HAP-1 (cell line): ENCODE results near the gene HNMT.

Source experiments
- DNase-seq, 2 experiments: peaks; one replicate each; pipeline ENCODE4 v3.0.0-alpha.2; 2016 to 2020; ENCODE audit warnings: low spot score in 2 of 2
- H3K27me3 ChIP-seq: fragments of 250-450 bp; sonication (Bioruptor Pico); 2 replicates; pipeline ENCODE4 v1.5.1; 2020; ENCODE audit warnings: low read depth, mild to moderate bottlenecking, moderate library complexity
- H3K36me3 ChIP-seq: fragments of 250-450 bp; sonication (Bioruptor Pico); replicated peaks from 2 replicates; pipeline ENCODE4 v1.5.1; 2020; ENCODE audit warnings: mild to moderate bottlenecking
- H3K4me1 ChIP-seq: fragments of 250-450 bp; sonication (Bioruptor Pico); 2 replicates; pipeline ENCODE4 v1.5.1; 2020; ENCODE audit warnings: mild to moderate bottlenecking
- H3K4me3 ChIP-seq: fragments of 250-450 bp; sonication (Bioruptor Pico); 2 replicates; pipeline ENCODE4 v1.5.1; 2020; ENCODE audit warnings: mild to moderate bottlenecking, moderate library complexity
- H3K9me3 ChIP-seq: fragments of 250-450 bp; sonication (Bioruptor Pico); 2 replicates; pipeline ENCODE4 v1.5.1; 2020; ENCODE audit warnings: mild to moderate bottlenecking, moderate library complexity
- in situ Hi-C: fragments of 300-500 bp; cut with MboI; formaldehyde crosslinking; loops from 3 replicates; pipeline ENCODE4 v1.14.3; 2020; ENCODE audit warnings: low sequenced_read_pairs, inconsistent platforms, mixed read lengths

HNMT gene

DNA sequence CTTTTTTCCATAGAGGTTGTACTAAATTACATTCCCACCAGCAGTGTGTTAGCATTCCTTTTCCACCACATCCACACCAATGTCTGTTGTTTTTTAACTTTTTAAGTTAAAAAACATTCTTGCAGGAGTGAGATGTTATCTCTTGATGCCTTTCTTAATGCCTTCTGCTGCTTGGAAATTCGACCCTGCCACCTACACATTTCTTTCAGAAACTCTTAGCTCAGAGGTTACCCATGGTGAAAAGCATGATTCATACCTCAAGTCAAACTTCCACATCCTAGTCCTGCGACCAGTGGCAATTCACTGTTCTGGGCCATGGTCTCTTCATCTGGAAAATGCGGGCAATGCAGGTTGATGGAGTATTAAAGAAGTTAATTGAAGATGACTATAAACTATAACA lies 12.7 kb upstream of the HNMT start:
- H3K4me3 ChIP-seq, result no peak overlapping the region
- in situ Hi-C loops, result no loop called here
- no peaks in the 10 kb centered on the region for H3K9me3 ChIP-seq
- no peaks in the 10 kb centered on the region for H3K27me3 ChIP-seq
- no peaks in the 10 kb centered on the region for H3K36me3 ChIP-seq
- H3K4me1 ChIP-seq, result peaks cover 16% of the 10 kb centered on the region
- DNase-seq, result no peak

DNA sequence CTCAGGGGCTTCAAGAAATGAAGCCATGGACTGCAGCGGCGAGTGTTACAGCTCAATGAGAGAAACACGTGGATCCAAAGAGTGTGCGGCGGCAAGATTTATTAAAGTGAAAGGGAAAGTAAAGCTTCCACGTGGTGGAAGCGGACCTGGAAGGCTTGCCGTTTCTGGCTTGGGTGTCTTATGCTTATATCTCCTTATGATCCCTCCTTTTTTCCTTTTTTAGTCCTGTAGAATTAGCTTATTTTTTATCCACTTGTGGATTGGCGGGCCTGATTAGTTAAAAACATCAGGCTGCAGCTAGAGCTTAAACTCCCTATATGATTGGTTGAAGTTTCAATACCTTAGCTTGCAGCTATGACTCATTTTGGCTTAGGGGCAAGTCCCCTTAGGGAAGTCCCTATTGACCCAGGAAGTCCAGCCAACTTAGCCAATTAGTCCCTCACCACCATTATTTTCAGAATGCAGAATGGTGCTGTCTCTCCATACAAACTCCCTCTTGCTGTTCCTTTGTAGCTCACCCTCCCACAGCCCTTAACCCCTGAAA lies 11.6 kb upstream of the HNMT start:
- H3K4me1 ChIP-seq, result peaks cover 14% of the 10 kb centered on the region

GRCh38 chr2:137955536-137955935 lies 8.7 kb upstream of the HNMT start:
- in situ Hi-C loops, result no loop called here
- no peaks in the 10 kb centered on the region for H3K9me3 ChIP-seq
- peak in 1 of 2 experiments; percentile 64 for DNase-seq

More for the DNA sequence above, 11.6 kb upstream of the HNMT start:
- Histone ChIP-seq H3K9me3 (no peaks in the 10 kb centered on the region), H3K36me3 (no peaks in the 10 kb centered on the region), H3K4me3 (no peak overlapping the region), H3K27me3 (no peaks in the 10 kb centered on the region)
- no peak for DNase-seq
- in situ Hi-C loops, result no loop called here

DNA sequence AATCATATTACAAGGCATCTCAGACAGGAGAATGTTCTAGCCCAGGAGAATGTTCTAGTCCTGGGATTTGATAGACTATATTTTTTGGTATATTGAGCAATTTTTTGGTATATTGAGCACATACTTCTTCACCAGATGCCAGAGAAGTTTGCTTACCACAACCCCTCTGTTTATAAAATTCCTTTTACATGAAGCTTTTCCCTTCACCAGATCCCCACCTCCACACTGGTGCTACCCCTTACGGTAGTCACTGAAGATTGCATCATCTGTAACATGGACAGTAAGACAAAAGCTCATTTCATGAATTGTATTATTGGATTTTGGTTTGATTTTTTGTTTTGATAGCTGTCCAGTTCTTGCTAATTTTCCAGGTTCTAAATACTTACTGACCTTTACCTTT lies 7.2 kb upstream of the HNMT start:
- DNase-seq, result no peak
- in situ Hi-C loops, result no loop called here
- no peaks in the 10 kb centered on the region for H3K9me3 ChIP-seq

More at GRCh38 chr2:137955536-137955935, 8.7 kb upstream of the HNMT start:
- Histone ChIP-seq H3K27me3 (no peaks in the 10 kb centered on the region), H3K4me3 (no peak overlapping the region), H3K36me3 (no peaks in the 10 kb centered on the region), H3K4me1 (peaks cover 10% of the 10 kb centered on the region)

DNA sequence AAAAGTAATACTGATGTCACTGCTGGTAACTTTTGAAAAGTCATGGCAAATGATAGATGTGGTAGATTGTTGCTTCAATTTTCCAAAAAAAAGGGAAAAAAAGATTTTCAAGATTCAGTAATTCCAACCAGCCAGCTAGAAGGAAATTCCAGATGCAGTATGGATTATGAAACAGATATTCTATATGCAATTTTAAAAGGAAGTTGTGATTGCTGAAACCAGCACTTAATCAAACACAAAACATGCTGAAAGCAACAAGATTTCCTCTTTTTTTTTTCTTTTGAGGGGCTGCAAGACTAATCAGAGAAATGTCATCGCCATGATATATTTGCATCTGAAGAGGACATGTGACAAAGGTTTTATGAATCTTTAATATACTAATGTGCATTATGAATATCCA lies 5.1 kb upstream of the HNMT start:
- Histone ChIP-seq H3K9me3 (no peaks in the 10 kb centered on the region), H3K36me3 (no peaks in the 10 kb centered on the region), H3K27me3 (no peaks in the 10 kb centered on the region), H3K4me1 (peaks cover 17% of the 10 kb centered on the region), H3K4me3 (no peak overlapping the region)
- in situ Hi-C loops, result no loop called here
- DNase-seq, result no peak

More for the DNA sequence above, 7.2 kb upstream of the HNMT start:
- Histone ChIP-seq H3K27me3 (no peaks in the 10 kb centered on the region), H3K36me3 (no peaks in the 10 kb centered on the region), H3K4me1 (peaks cover 10% of the 10 kb centered on the region), H3K4me3 (no peak overlapping the region)

- Histone ChIP-seq H3K36me3 (no peaks in the 10 kb centered on the region), H3K27me3 (no peaks in the 10 kb centered on the region), H3K4me1 (peaks cover 24% of the 10 kb centered on the region), H3K4me3 (no peak overlapping the region), H3K9me3 (no peaks in the 10 kb centered on the region)
- in situ Hi-C loops, result no loop called here
- no peak for DNase-seq
These were observed 4.0 kb upstream of the HNMT start for GRCh38 chr2:137960223-137960622.

- H3K4me1 ChIP-seq, result peaks cover 18% of the 10 kb centered on the region
- no peaks in the 10 kb centered on the region for H3K27me3 ChIP-seq
- H3K4me3 ChIP-seq, result no peak overlapping the region
- no peaks in the 10 kb centered on the region for H3K36me3 ChIP-seq
- no peak for DNase-seq
- no peaks in the 10 kb centered on the region for H3K9me3 ChIP-seq
- in situ Hi-C loops, result no loop called here
These were observed 2.7 kb upstream of the HNMT start for GRCh38 chr2:137961602-137962001.

- in situ Hi-C loops, result no loop called here
- H3K36me3 ChIP-seq, result no peaks in the 10 kb centered on the region
- no peaks in the 10 kb centered on the region for H3K27me3 ChIP-seq
- no peak for DNase-seq
- H3K4me1 ChIP-seq, result peaks cover 18% of the 10 kb centered on the region
- no peaks in the 10 kb centered on the region for H3K9me3 ChIP-seq
- peak overlapping the region; percentile 32; the same call in 1 of the 2 replicates for H3K4me3 ChIP-seq
These were observed 673 bp upstream of the HNMT start for GRCh38 chr2:137963535-137964065.

DNA sequence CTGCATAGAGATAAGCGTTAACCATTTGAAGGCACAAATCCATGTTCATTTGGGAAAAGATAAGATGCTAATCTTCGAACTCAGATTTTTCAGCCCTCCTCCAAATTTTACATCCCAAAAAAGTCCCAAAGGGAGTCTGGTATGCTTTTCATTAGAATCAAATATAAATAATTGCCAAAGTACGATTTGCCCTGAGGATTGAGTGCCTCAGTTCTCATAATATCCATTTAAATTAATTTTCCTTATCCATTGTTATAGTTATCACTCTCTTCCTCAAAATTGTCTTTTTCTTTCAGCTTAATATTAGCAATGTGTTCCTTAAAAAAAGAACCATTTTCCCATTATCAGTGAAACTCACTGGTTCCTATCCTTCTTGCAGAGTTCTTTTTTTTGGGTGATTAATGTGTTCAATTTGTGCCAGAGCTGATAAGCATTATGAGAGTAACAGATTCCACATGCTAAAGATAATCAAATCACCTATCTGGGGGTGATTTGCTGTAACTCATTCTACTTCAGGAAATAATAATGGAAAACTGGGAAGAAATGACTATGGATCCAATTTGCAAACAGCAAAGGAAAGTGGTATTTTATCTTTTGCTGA lies 686 bp downstream of the HNMT start:
- Histone ChIP-seq H3K36me3 (no peaks in the 10 kb centered on the region), H3K9me3 (no peaks in the 10 kb centered on the region), H3K4me1 (peaks cover 18% of the 10 kb centered on the region), H3K4me3 (peak overlapping the region; percentile 32), H3K27me3 (no peaks in the 10 kb centered on the region)
- no peak for DNase-seq
- in situ Hi-C loops, result no loop called here

DNA sequence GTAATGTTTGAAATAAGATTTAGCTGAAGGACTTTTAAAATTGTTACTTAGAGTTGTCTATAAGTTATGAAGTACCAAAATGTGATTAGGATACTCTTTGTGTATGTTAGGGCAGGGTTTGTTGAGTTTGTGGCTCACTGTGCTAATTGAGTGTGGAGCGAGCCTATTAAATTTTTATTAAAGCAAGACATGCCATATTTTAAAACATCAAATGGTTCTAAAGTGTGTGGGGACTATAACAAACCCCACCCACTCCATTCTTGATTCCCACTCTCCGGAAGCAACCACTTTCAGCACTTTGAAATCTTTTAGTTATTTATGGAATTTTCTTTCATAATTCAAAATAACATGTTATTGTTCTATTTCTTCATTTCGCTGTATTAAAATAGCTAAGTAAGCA lies 1.8 kb downstream of the HNMT start:
- no peak for DNase-seq
- Histone ChIP-seq H3K36me3 (no peaks in the 10 kb centered on the region), H3K4me3 (no peak overlapping the region), H3K27me3 (no peaks in the 10 kb centered on the region), H3K4me1 (peaks cover 18% of the 10 kb centered on the region), H3K9me3 (no peaks in the 10 kb centered on the region)
- in situ Hi-C loops, result no loop called here

- Histone ChIP-seq H3K27me3 (no peaks in the 10 kb centered on the region), H3K4me3 (no peak overlapping the region), H3K9me3 (no peaks in the 10 kb centered on the region), H3K36me3 (no peaks in the 10 kb centered on the region; the same call in 1 of the 2 replicates), H3K4me1 (peaks cover 18% of the 10 kb centered on the region)
- no peak for DNase-seq
- in situ Hi-C loops, result no loop called here
These were observed 2.8 kb downstream of the HNMT start for GRCh38 chr2:137967042-137967441.

DNA sequence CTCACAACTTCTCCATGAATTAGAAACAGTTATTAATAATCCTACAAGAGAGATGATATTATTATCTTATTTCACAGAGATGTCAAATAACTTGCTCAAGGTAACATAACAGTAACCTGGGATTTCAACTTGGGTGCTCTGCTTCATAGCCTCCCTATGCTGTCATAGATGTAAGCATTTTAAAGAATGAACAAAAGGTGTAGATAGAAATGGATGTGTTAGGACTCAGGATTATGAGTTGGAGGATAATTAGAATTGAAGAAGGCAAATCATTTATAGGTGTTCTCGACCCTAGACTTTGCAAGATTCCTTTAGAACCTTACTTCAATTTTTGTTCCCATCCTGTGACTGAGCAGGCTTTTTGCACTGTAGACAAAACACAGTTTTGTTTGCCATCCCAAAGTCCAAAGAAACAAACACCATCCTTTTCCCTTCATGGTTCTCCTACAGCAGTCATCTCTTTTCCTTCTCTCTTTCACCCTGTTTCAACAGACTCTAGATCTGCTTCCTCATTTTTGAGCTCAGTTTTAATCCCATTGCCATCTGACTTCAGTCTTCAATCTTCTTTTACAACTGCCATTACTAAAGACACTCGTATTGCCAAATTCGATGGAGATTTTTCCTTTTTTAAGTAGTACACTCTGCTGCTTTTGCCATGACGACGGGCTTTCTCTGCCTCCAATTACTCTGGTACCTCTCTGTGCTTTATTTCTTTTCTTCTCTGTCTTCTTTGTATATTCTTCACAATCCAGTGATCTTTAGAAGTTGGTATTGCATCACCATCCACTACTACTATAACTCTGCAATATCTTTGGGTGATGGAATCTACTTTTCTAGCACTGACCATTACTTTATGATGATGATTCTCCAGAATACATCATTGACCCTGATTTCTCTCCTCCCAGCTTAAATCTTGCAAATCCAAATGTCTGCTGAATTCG lies 4.5 kb downstream of the HNMT start:
- DNase-seq, result no peak
- no peak overlapping the region for H3K4me3 ChIP-seq
- H3K9me3 ChIP-seq, result no peaks in the 10 kb centered on the region
- in situ Hi-C loops, result no loop called here
- H3K36me3 ChIP-seq, result no peaks in the 10 kb centered on the region; the same call in 1 of the 2 replicates
- H3K4me1 ChIP-seq, result peaks cover 14% of the 10 kb centered on the region
- no peaks in the 10 kb centered on the region for H3K27me3 ChIP-seq

DNA sequence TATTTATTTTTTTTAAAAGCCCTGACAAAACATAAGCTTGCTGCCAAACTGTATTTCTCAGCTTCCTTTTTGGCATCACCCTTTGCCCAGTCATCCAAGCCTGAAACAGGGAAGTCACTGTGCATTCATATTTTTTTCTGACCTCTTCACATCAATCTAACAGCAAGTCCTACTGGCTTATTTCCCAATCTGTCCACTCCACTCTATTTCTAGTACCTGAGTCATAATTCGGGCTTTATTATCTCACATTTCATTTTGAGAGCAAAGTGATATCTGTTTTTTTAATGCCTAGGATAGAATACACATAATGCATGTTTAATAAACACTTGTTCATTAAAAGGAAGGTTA lies 5.1 kb downstream of the HNMT start:
- in situ Hi-C loops, result no loop called here
- H3K4me3 ChIP-seq, result no peak overlapping the region
- no peak for DNase-seq
- H3K27me3 ChIP-seq, result no peaks in the 10 kb centered on the region
- H3K4me1 ChIP-seq, result peaks cover 11% of the 10 kb centered on the region
- H3K36me3 ChIP-seq, result no peaks in the 10 kb centered on the region; the same call in 1 of the 2 replicates
- H3K9me3 ChIP-seq, result no peaks in the 10 kb centered on the region

GRCh38 chr2:137969876-137970275 lies 5.6 kb downstream of the HNMT start:
- in situ Hi-C loops, result no loop called here
- no peak overlapping the region for H3K4me3 ChIP-seq
- no peaks in the 10 kb centered on the region; the same call in 1 of the 2 replicates for H3K36me3 ChIP-seq
- no peak for DNase-seq
- no peaks in the 10 kb centered on the region for H3K9me3 ChIP-seq
- H3K4me1 ChIP-seq, result peaks cover 7% of the 10 kb centered on the region
- H3K27me3 ChIP-seq, result no peaks in the 10 kb centered on the region
